GM12892 (cell line): Measurements from ENCODE around the gene TTLL8.
A peak's percentile ranks its signal among the peaks of the same experiment; 100 is the strongest.

ENCODE experiments used
- POLR2A ChIP-seq: IDR thresholded peaks from 2 replicates; pipeline ENCODE4 v1.6.1; 2011; ENCODE audit warnings: low read depth, low read length, control low read depth
- POLR2AphosphoS5 ChIP-seq: IDR thresholded peaks from 2 replicates; pipeline ENCODE4 v1.6.1; 2011; ENCODE audit warnings: low read depth, low read length, control low read depth
- TAF1 ChIP-seq: IDR thresholded peaks from 2 replicates; pipeline ENCODE4 v1.6.1; 2011; ENCODE audit warnings: low read depth, mild to moderate bottlenecking, control low read depth, low read length, borderline replicate concordance

DNA sequence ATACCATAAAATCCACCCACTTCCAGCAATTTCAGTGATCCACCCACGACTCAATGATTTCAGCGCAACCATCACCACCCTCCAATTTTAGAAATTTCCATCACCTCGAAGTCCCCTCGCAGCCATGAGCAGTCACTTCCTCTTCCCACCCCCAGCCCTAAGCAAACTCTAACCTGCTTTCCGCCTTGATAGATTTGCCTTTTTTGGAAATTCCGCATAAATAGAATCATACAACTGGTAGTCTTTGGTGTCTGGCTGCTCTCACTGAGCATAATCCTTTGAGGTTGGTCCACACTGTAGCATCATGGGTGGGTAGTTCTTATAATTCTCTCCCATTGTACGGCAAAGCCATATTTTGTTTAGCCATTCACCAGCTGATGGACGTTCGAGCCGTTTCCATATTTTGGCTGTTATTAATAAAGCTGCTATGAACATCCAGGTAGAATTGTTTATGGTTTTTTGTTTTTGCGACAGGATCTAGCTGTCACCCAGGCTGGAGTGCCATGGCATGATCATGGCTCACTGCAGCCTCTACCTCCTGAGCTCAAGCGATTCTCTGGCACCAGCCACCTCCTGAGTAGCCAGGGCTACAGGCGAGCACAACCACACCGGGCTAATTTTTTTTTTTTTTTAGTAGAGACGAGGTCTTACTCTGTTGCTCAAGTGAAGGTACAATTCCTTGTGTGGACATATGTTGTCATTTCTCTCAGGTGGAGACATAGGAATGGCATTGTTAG is 81.5 kb downstream of the TTLL8 start:
- peak; percentile 25; the same call in 1 of the 2 replicates for TF ChIP-seq POLR2A
- no peak for TF ChIP-seq POLR2AphosphoS5
- no peak for TF ChIP-seq TAF1
